Tibial nerve (tissue), 4 donors: ENCODE results near the gene MFRP. TPM values are rescaled to one million over a fixed set of nuclear protein-coding genes. Genes with fewer than 3 reads are reported as not detected.

ENCODE experiments used
- DNase-seq, 2 donors: peaks; one replicate each; pipeline ENCODE4 v3.0.0-alpha.2; 2019; ENCODE audit warnings: low spot score in 2 of 2
- H3K27ac ChIP-seq, 4 donors: fragments of 200-600 bp; sonication (generic) in 3 of 4; one replicate each; pipeline ENCODE4 v1.5.1; 2017 to 2019; ENCODE audit warnings: mild to moderate bottlenecking in 1 of 4
- H3K27me3 ChIP-seq, 2 donors: fragments of 200-600 bp; sonication (generic) in 1 of 2; one replicate each; pipeline versions ENCODE4 v1.5.1 to v1.6.0; 2017 to 2019
- H3K36me3 ChIP-seq, 3 donors: fragments of 200-600 bp; sonication (generic); one replicate each; pipeline ENCODE4 v1.5.1; 2018 to 2019
- H3K4me1 ChIP-seq, 4 donors: fragments of 200-600 bp; sonication (generic) in 3 of 4; one replicate each; pipeline ENCODE4 v1.5.1; 2017 to 2019
- H3K4me3 ChIP-seq, 4 donors: fragments of 200-600 bp; sonication (generic) in 3 of 4; one replicate each; pipeline ENCODE4 v1.5.1; 2017 to 2019; ENCODE audit warnings: mild to moderate bottlenecking in 1 of 4, moderate library complexity in 1 of 4
- H3K9me3 ChIP-seq, 4 donors: fragments of 200-600 bp; sonication (generic) in 3 of 4; one replicate each; pipeline ENCODE4 v1.5.1; 2017 to 2019
- CTCF ChIP-seq, 5 experiments: fragments of 200-600 bp in 3 of 5; fragments of 450-650 bp in 2 of 5; sonication (generic) in 3 of 5; IDR thresholded peaks; one replicate each; pipeline ENCODE4 v1.5.1; 2016 to 2019; ENCODE audit warnings: antibody characterized with exemption in 5 of 5, mild to moderate bottlenecking in 3 of 5, moderate library complexity in 2 of 5
- EP300 ChIP-seq, 2 donors: sonication (generic); formaldehyde crosslinking; IDR thresholded peaks; one replicate each; pipeline ENCODE4 v1.6.1; 2017; ENCODE audit warnings: antibody characterized with exemption in 2 of 2, mild to moderate bottlenecking in 1 of 2
- POLR2A ChIP-seq, 2 donors: fragments of 450-650 bp; IDR thresholded peaks; one replicate each; pipeline ENCODE4 v1.6.1; 2017; ENCODE audit warnings: antibody characterized with exemption in 2 of 2, mild to moderate bottlenecking in 2 of 2, moderate library complexity in 2 of 2
- WGBS, 2 donors: methylation state at CpG; one replicate each; pipeline ENCODE4 v1.1.5; 2018; 5-methylcytosine and 5-hydroxymethylcytosine counted together
- small RNA-seq: library from RNA; depleted of rRNA; stranded (forward); fragments of <200 nt; gene quantifications from one replicate; pipeline ENCODE3, GENCODE V24; 2016
- total RNA-seq, 4 donors: library from RNA; depleted of rRNA; stranded (reverse); fragments of >200 nt; gene quantifications; one replicate each; pipeline ENCODE4 v1.1.0, GENCODE V29; 2016

The MFRP gene
- total RNA-seq, 4 donors from 2014 or later = 0.44 TPM; not detected in 3

GRCh38 chr11:119293461-119293860 lies 53.0 kb downstream of the MFRP start:
- Histone ChIP-seq H3K4me3 (no peak overlapping the region), H3K4me1 (peaks cover 0 to 7% (median 0%) of the 10 kb centered on the region in 4 donors), H3K27me3 (no peaks in the 10 kb centered on the region), H3K27ac (no peak overlapping the region), H3K36me3 (peaks cover 0 to 60% (median 9%) of the 10 kb centered on the region in 3 donors), H3K9me3 (peaks cover 0 to 11% (median 2%) of the 10 kb centered on the region in 4 donors)
- 96 to 99% methylated on average over 3 of the region's 3 CpGs for WGBS, 2 donors
- DNase-seq = no peak
- no peak for TF ChIP-seq CTCF (IDR thresholded peaks at IDR 0.05)
- no peak for TF ChIP-seq POLR2A (IDR thresholded peaks at IDR 0.05)

GRCh38 chr11:119290894-119291497 lies 55.5 kb downstream of the MFRP start:
- TF ChIP-seq POLR2A (IDR thresholded peaks at IDR 0.05) = no peak
- no peak for TF ChIP-seq CTCF (IDR thresholded peaks at IDR 0.05)
- no peak for TF ChIP-seq EP300 (IDR thresholded peaks at IDR 0.05)
- no peaks in the 10 kb centered on the region for H3K4me1 ChIP-seq
- no peak for DNase-seq
- no peak overlapping the region for H3K27ac ChIP-seq
- peaks cover 0 to 11% (median 2%) of the 10 kb centered on the region in 4 donors for H3K9me3 ChIP-seq
- H3K36me3 ChIP-seq = peaks cover 0 to 66% (median 9%) of the 10 kb centered on the region in 3 donors
- WGBS, 2 donors = 97% methylated on average over 10 of the region's 10 CpGs
- H3K4me3 ChIP-seq = no peak overlapping the region
- no peaks in the 10 kb centered on the region for H3K27me3 ChIP-seq

Small RNA genes lying within 50 kb of the gene (small RNA-seq; reads per million reads assigned to genes)
- gene RF01225 = not detected
- not detected for gene RNU6-262P

Other genes starting within 250 kb of the MFRP start
- gene DPAGT1, start 244.9 kb downstream of the MFRP start, total RNA-seq = 10 to 100 TPM; 20.7 to 33.9 (median 23.5) TPM
- gene C2CD2L, start 239.4 kb downstream of the MFRP start, total RNA-seq = 10 to 100 TPM; 11.4 to 13.8 (median 12.3) TPM
- 10 to 100 TPM; 21.9 to 36.1 (median 27.0) TPM for gene HINFP, start 225.1 kb downstream of the MFRP start, total RNA-seq
- gene ABCG4, start 197.7 kb downstream of the MFRP start, total RNA-seq = under 1 TPM in 2 of 4 donors, not detected in 2; under 0.01 to 0.30 TPM
- gene NLRX1, start 178.0 kb downstream of the MFRP start, total RNA-seq = 10 to 100 TPM; 16.0 to 27.7 (median 20.5) TPM
- under 1 TPM in 1 of 4 donors, not detected in 3; 0.30 TPM for gene NHERF4, start 161.2 kb downstream of the MFRP start, total RNA-seq
- gene CBL, start 140.4 kb downstream of the MFRP start, total RNA-seq = 10 to 100 TPM; 14.2 to 19.2 (median 16.0) TPM
- gene MCAM, start 29.6 kb downstream of the MFRP start, total RNA-seq = 1,000 to 10,000 TPM in 1 of 4 donors, 100 to 1,000 TPM in 3; 612 to 1,198 (median 830) TPM
- gene RNF26, start 12.2 kb downstream of the MFRP start, total RNA-seq = 10 to 100 TPM; 13.8 to 19.2 (median 15.9) TPM
- 10 to 100 TPM; 12.5 to 55.2 (median 34.1) TPM for gene C1QTNF5, start 5.8 kb downstream of the MFRP start, total RNA-seq
- 10 to 100 TPM in 2 of 4 donors, 1 to 10 TPM in 2; 2.1 to 18.4 (median 11.6) TPM for gene USP2, start 35.0 kb upstream of the MFRP start, total RNA-seq
- 10 to 100 TPM in 2 of 4 donors, under 1 TPM in 1, not detected in 1; 0.63 to 12.9 (median 11.1) TPM for gene THY1, start 76.5 kb upstream of the MFRP start, total RNA-seq